CD4-positive, alpha-beta memory T cell (primary cell): ENCODE measurements around the gene FIBCD1. TPM values are rescaled to one million over a fixed set of nuclear protein-coding genes. Genes with fewer than 3 reads are reported as not detected.

Source experiments
- CTCF ChIA-PET: fragments of 350-600 bp; sonication (Branson Sonifier 250); formaldehyde crosslinking; loops from one replicate; lab custom pipeline; 2021; ENCODE audit warnings: inconsistent platforms; ENCODE audit not compliant: partially characterized antibody; lab: Charles Lee
- POLR2A ChIA-PET: fragments of 350-600 bp; sonication (Branson Sonifier 250); formaldehyde crosslinking; loops from one replicate; lab custom pipeline; 2021; ENCODE audit not compliant: partially characterized antibody; lab: Charles Lee
- DNase-seq, 5 donors: peaks; one replicate each; pipeline versions ENCODE4 v3.0.0 to v3.0.0-alpha.2; 2020 to 2022; ENCODE audit warnings: mixed read lengths in 1 of 5
- H3K27ac ChIP-seq: one replicate; pipeline ENCODE4 v1.7.0; 2013; ENCODE audit warnings: low read depth, low read length
- H3K27me3 ChIP-seq: 2 replicates; pipeline ENCODE4 v1.7.0; 2013; ENCODE audit warnings: mild to moderate bottlenecking, low read length, moderate library complexity; ENCODE audit not compliant: insufficient read depth
- H3K36me3 ChIP-seq: 2 replicates; pipeline ENCODE4 v1.7.0; 2013; ENCODE audit warnings: mild to moderate bottlenecking, low read length, moderate library complexity; ENCODE audit not compliant: insufficient read depth
- H3K4me1 ChIP-seq: 2 replicates; pipeline ENCODE4 v1.7.0; 2013; ENCODE audit warnings: mild to moderate bottlenecking, low read length, moderate library complexity; ENCODE audit not compliant: insufficient read depth
- H3K4me3 ChIP-seq, 2 donors: one replicate each; pipeline ENCODE4 v1.7.0; 2013; ENCODE audit warnings: low read length in 2 of 2, mild to moderate bottlenecking in 1 of 2
- H3K9me3 ChIP-seq, 2 donors: one replicate each; pipeline ENCODE4 v1.7.0; 2013; ENCODE audit warnings: low read length in 2 of 2, control low read depth in 1 of 2; ENCODE audit not compliant: control insufficient read depth in 1 of 2
- H3K27ac Mint-ChIP-seq, 7 donors: one replicate each; pipeline ENCODE4 v1.8.0; 2020 to 2021; ENCODE audit warnings: mixed read lengths in 7 of 7, mild to moderate bottlenecking in 6 of 7, inconsistent platforms in 3 of 7, moderate library complexity in 3 of 7
- H3K27me3 Mint-ChIP-seq, 2 donors: one replicate each; pipeline ENCODE4 v1.8.0; 2020 to 2021; ENCODE audit warnings: mixed read lengths in 2 of 2
- H3K36me3 Mint-ChIP-seq, 2 donors: one replicate each; pipeline ENCODE4 v1.8.0; 2020 to 2021; ENCODE audit warnings: mixed read lengths in 2 of 2, inconsistent platforms in 1 of 2, mild to moderate bottlenecking in 1 of 2
- H3K4me1 Mint-ChIP-seq, 4 donors: one replicate each; pipeline ENCODE4 v1.8.0; 2020 to 2021; ENCODE audit warnings: mixed read lengths in 4 of 4, mild to moderate bottlenecking in 1 of 4
- H3K4me3 Mint-ChIP-seq, 8 donors: one replicate each; pipeline ENCODE4 v1.8.0; 2020 to 2021; ENCODE audit warnings: mixed read lengths in 8 of 8, mild to moderate bottlenecking in 7 of 8, moderate library complexity in 6 of 8, inconsistent platforms in 3 of 8
- H3K9me3 Mint-ChIP-seq, 8 donors: one replicate each; pipeline ENCODE4 v1.8.0; 2020 to 2021; ENCODE audit warnings: mixed read lengths in 8 of 8, mild to moderate bottlenecking in 5 of 8, inconsistent platforms in 3 of 8, moderate library complexity in 1 of 8
- intact Hi-C: fragments of 100-400 bp; cut with micrococcal nuclease; formaldehyde crosslinking; loops from one replicate; pipeline ENCODE4 v1.15.1; 2023
- polyA plus RNA-seq, 2 donors: library from polyadenylated mRNA; unstranded; fragments of 300-500 nt; fragmentation: Illumina TruSeq; gene quantifications; one replicate each; pipeline ENCODE4 v1.2.3, GENCODE V29; 2021
- total RNA-seq, 2 experiments: library from RNA; stranded (reverse); gene quantifications; one replicate each; pipeline ENCODE4 v1.2.3, GENCODE V29; 2021

The FIBCD1 gene
- total and polyA plus RNA-seq, 4 experiments from 2014 or later, result not detected

- Mint-ChIP-seq H3K4me1 (no peaks in the 10 kb centered on the region), H3K27ac (no peak overlapping the region), H3K9me3 (no peaks in the 10 kb centered on the region), H3K4me3 (no peak overlapping the region), H3K27me3 (peaks cover 0 to 5% of the 10 kb centered on the region in 2 donors), H3K36me3 (no peaks in the 10 kb centered on the region)
- H3K36me3 ChIP-seq, result no peaks in the 10 kb centered on the region
- intact Hi-C loops, result no loop called here
- H3K4me1 ChIP-seq, result no peaks in the 10 kb centered on the region
- no peaks in the 10 kb centered on the region for H3K9me3 ChIP-seq
- H3K27ac ChIP-seq, result no peak overlapping the region
- H3K27me3 ChIP-seq, result peaks cover 23% of the 10 kb centered on the region
- ChIA-PET CTCF (interaction anchor here (0.6 to 1.7 kb wide), 3 partner anchors 9 to 134 kb away, joined by 3 to 5 read pairs (median 4); no protein-coding TSS in a partner anchor), POLR2A (no interaction called here)
- no peak overlapping the region for H3K4me3 ChIP-seq
- no peak for DNase-seq
These were observed 46.0 kb upstream of the FIBCD1 start for GRCh38 chr9:130985029-130985428.

DNA sequence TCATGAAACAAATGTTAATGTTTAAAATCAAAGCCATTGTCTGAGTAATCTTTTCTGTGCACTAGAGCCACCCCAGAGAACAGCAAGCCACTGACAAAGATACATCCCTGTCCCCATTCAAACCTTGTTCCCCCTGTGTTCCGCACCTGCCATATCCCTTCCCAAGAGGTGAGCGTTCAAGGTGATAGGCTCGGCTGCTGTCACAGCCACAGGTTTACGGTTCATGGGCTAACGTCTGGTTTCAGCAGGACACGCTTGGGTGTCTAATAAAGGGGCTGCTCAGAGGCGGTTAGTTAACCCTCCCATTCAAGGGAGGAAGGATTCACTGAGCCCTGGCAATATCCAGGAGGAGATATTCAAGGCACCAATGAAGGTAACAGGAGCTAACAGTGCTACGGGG, 45.5 kb upstream of the FIBCD1 start:
- H3K27ac ChIP-seq, result no peak overlapping the region
- no peaks in the 10 kb centered on the region for H3K36me3 ChIP-seq
- H3K4me3 ChIP-seq, result no peak overlapping the region
- peaks cover 2 to 5% of the 10 kb centered on the region in 2 donors for H3K27me3 Mint-ChIP-seq
- intact Hi-C loops, result no loop called here
- no peak overlapping the region for H3K4me3 Mint-ChIP-seq
- no peaks in the 10 kb centered on the region for H3K9me3 Mint-ChIP-seq
- ChIA-PET CTCF (interaction anchor here (0.7 to 1.7 kb wide), 3 partner anchors 8 to 62 kb away, joined by 3 to 5 read pairs (median 4); no protein-coding TSS in a partner anchor), POLR2A (no interaction called here)
- DNase-seq, result no peak
- peaks cover 25% of the 10 kb centered on the region for H3K27me3 ChIP-seq
- H3K4me1 ChIP-seq, result no peaks in the 10 kb centered on the region
- no peaks in the 10 kb centered on the region for H3K4me1 Mint-ChIP-seq
- H3K36me3 Mint-ChIP-seq, result no peaks in the 10 kb centered on the region
- no peaks in the 10 kb centered on the region for H3K9me3 ChIP-seq
- no peak overlapping the region for H3K27ac Mint-ChIP-seq

GRCh38 chr9:130983970-130984369, 44.9 kb upstream of the FIBCD1 start:
- H3K27me3 Mint-ChIP-seq, result peaks cover 4 to 5% of the 10 kb centered on the region in 2 donors
- H3K36me3 Mint-ChIP-seq, result no peaks in the 10 kb centered on the region
- H3K9me3 ChIP-seq, result no peaks in the 10 kb centered on the region
- H3K9me3 Mint-ChIP-seq, result no peaks in the 10 kb centered on the region
- POLR2A ChIA-PET, result no interaction called here
- no peak overlapping the region for H3K27ac Mint-ChIP-seq
- H3K27me3 ChIP-seq, result peaks cover 23% of the 10 kb centered on the region
- H3K4me3 Mint-ChIP-seq, result no peak overlapping the region
- no peak for DNase-seq
- H3K36me3 ChIP-seq, result no peaks in the 10 kb centered on the region
- H3K4me3 ChIP-seq, result no peak overlapping the region
- H3K27ac ChIP-seq, result no peak overlapping the region
- no peaks in the 10 kb centered on the region for H3K4me1 ChIP-seq
- no peaks in the 10 kb centered on the region for H3K4me1 Mint-ChIP-seq
- CTCF ChIA-PET, result interaction anchor here (0.7 to 1.7 kb wide), 3 partner anchors 8 to 62 kb away, joined by 3 to 5 read pairs (median 4); no protein-coding TSS in a partner anchor
- intact Hi-C loops, result no loop called here

DNA sequence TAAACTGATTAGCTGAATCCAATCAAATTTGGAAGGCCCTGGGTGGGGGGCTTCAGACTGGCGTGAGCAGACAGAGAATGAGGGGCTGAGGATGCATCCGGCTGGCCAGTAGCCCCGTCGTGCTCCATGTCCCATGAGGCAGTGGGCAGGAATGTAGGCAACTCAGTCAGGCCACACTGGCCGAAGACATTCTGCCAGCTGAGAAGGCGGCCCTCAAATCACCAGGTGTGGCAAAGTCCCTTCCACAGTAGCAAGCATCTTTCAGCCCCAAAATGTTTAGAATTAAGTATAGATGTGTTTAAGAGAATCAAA, 44.3 kb upstream of the FIBCD1 start:
- Mint-ChIP-seq H3K27ac (no peak overlapping the region), H3K36me3 (no peaks in the 10 kb centered on the region), H3K4me3 (no peak overlapping the region), H3K4me1 (no peaks in the 10 kb centered on the region), H3K27me3 (peaks cover 4 to 5% of the 10 kb centered on the region in 2 donors), H3K9me3 (no peaks in the 10 kb centered on the region)
- POLR2A ChIA-PET, result no interaction called here
- H3K27me3 ChIP-seq, result peaks cover 17% of the 10 kb centered on the region
- H3K27ac ChIP-seq, result no peak overlapping the region
- no peak for DNase-seq
- no peak overlapping the region for H3K4me3 ChIP-seq
- CTCF ChIA-PET, result no interaction called here
- no peaks in the 10 kb centered on the region for H3K36me3 ChIP-seq
- H3K4me1 ChIP-seq, result no peaks in the 10 kb centered on the region
- H3K9me3 ChIP-seq, result no peaks in the 10 kb centered on the region
- intact Hi-C loops, result no loop called here

- no peaks in the 10 kb centered on the region for H3K9me3 Mint-ChIP-seq
- ChIA-PET CTCF (no interaction called here), POLR2A (no interaction called here)
- Histone ChIP-seq H3K27me3 (peaks cover 17% of the 10 kb centered on the region), H3K27ac (no peak overlapping the region), H3K9me3 (no peaks in the 10 kb centered on the region), H3K4me3 (no peak overlapping the region), H3K4me1 (no peaks in the 10 kb centered on the region), H3K36me3 (no peaks in the 10 kb centered on the region)
- DNase-seq, result no peak
- H3K4me1 Mint-ChIP-seq, result no peaks in the 10 kb centered on the region
- no peaks in the 10 kb centered on the region for H3K36me3 Mint-ChIP-seq
- intact Hi-C loops, result no loop called here
- H3K4me3 Mint-ChIP-seq, result no peak overlapping the region
- H3K27me3 Mint-ChIP-seq, result peaks cover 4 to 5% of the 10 kb centered on the region in 2 donors
- no peak overlapping the region for H3K27ac Mint-ChIP-seq
These were observed 43.8 kb upstream of the FIBCD1 start for GRCh38 chr9:130982636-130983358.

DNA sequence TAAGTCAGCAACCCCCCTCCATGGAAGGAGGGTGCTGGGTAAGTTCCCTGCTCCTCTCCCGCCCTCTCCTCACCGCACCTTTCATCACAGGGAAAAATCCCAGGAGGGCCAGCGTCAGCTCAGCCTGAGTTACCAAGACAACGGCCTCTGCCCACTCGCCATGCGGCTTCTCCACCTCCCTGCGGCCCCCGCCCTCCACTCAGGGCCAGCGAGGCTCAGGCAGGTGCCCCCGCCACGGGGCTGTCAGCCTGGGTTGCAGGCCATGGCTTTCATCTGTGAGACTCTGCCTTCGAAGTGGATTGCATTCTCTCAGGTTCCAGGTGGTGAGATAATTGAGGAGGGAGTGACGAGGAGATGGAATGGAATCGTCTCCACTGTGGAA, 42.7 kb upstream of the FIBCD1 start:
- H3K36me3 Mint-ChIP-seq, result no peaks in the 10 kb centered on the region
- CTCF ChIA-PET, result no interaction called here
- H3K4me1 Mint-ChIP-seq, result no peaks in the 10 kb centered on the region
- POLR2A ChIA-PET, result no interaction called here
- Histone ChIP-seq H3K36me3 (no peaks in the 10 kb centered on the region), H3K27me3 (peaks cover 22% of the 10 kb centered on the region), H3K4me1 (no peaks in the 10 kb centered on the region), H3K27ac (no peak overlapping the region), H3K4me3 (no peak overlapping the region), H3K9me3 (no peaks in the 10 kb centered on the region)
- no peak overlapping the region for H3K27ac Mint-ChIP-seq
- intact Hi-C loops, result no loop called here
- no peaks in the 10 kb centered on the region for H3K9me3 Mint-ChIP-seq
- no peak overlapping the region for H3K4me3 Mint-ChIP-seq
- DNase-seq, result no peak
- H3K27me3 Mint-ChIP-seq, result peaks cover 6 to 7% of the 10 kb centered on the region in 2 donors

DNA sequence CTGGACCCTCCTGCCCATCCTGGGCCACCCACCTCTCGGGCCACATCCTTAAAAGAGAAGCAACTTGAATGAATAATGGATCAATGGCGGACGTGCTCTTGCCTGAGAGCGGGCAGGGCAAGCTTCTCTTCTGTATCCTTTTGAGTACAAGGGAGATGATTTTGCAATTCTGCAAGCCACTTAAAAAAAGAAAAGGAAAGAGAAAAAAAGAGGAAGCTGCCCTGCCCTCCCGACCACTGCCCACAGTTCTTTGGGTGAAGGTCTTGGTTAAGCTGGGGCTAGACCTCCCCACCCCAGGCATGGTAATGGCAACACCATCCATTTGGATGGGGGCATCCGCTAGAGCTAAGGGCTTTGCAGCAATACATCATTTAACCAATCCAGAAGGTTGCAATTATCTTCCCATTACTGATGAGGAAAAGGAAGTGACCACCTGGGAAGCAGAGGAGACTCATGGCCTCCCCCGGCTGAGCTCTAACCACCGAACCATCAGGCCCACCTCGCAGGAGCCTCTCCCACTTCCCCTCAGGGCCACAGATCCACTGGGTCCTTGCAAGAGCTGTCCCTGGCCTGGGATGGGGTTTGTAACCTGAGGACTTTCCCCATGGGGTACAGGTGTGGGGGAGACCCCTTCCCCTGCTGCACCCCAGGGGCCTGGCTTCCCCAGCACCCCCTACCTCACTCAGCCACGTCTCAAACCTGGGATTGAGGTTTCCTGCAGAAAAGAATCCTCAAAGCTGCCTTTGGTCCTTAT, 42.1 kb upstream of the FIBCD1 start:
- Mint-ChIP-seq H3K27me3 (peaks cover 6 to 7% of the 10 kb centered on the region in 2 donors), H3K27ac (no peak overlapping the region), H3K4me3 (no peak overlapping the region), H3K9me3 (no peaks in the 10 kb centered on the region), H3K36me3 (no peaks in the 10 kb centered on the region), H3K4me1 (no peaks in the 10 kb centered on the region)
- no peaks in the 10 kb centered on the region for H3K4me1 ChIP-seq
- H3K9me3 ChIP-seq, result no peaks in the 10 kb centered on the region
- ChIA-PET POLR2A (no interaction called here), CTCF (no interaction called here)
- no peak for DNase-seq
- H3K27ac ChIP-seq, result no peak overlapping the region
- intact Hi-C loops, result no loop called here
- H3K4me3 ChIP-seq, result no peak overlapping the region
- H3K36me3 ChIP-seq, result no peaks in the 10 kb centered on the region
- peaks cover 22% of the 10 kb centered on the region for H3K27me3 ChIP-seq
